Measurements from ENCODE around the gene PRPF40B. TPM values are rescaled to one million over a fixed set of nuclear protein-coding genes. Genes with fewer than 3 reads are reported as not detected.
A peak's percentile ranks its signal among the peaks of the same experiment; 100 is the strongest.

PRPF40B gene
- total RNA-seq, 1 donor from 2014 or later, result 15.1 TPM

DNA sequence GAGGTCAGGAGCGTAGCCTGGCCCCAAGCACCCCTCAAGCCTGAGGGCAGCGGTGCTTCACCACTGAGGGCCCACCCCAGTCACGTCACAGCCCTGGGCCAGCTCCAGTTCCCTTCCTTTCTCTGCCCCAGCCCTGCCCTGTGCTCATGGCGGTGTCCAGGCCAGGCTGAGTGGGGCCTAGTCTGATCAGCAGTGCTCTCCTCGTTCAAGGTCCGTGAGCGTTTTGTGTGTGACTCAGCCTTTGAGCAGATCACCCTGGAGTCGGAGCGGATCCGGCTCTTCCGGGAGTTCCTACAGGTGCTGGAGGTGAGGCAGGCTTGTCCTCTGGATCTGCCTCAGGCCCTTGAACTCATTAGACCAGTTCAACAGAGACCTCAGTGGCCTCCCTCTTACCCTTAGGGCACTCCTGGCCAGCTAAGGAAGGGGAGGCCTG, 19.0 kb downstream of the PRPF40B start:
- H3K36me3 Mint-ChIP-seq (ENCODE audit: low read depth), result peaks cover 17% of the 10 kb centered on the region
- peaks cover 15% of the 10 kb centered on the region for H3K4me1 Mint-ChIP-seq (ENCODE audit: low read depth)
- DNase-seq (ENCODE audit: low spot score), result no peak
- no peak overlapping the region for H3K4me3 Mint-ChIP-seq (ENCODE audit: unreplicated experiment)
- TF ChIP-seq, protein P1, sequence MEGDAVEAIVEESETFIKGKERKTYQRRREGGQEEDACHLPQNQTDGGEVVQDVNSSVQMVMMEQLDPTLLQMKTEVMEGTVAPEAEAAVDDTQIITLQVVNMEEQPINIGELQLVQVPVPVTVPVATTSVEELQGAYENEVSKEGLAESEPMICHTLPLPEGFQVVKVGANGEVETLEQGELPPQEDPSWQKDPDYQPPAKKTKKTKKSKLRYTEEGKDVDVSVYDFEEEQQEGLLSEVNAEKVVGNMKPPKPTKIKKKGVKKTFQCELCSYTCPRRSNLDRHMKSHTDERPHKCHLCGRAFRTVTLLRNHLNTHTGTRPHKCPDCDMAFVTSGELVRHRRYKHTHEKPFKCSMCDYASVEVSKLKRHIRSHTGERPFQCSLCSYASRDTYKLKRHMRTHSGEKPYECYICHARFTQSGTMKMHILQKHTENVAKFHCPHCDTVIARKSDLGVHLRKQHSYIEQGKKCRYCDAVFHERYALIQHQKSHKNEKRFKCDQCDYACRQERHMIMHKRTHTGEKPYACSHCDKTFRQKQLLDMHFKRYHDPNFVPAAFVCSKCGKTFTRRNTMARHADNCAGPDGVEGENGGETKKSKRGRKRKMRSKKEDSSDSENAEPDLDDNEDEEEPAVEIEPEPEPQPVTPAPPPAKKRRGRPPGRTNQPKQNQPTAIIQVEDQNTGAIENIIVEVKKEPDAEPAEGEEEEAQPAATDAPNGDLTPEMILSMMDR (IDR thresholded peaks at IDR 0.05), result no peak
- H3K27ac Mint-ChIP-seq (ENCODE audit: unreplicated experiment), result peak overlapping the region; percentile 32
- H3K27me3 Mint-ChIP-seq (ENCODE audit: low read depth), result no peaks in the 10 kb centered on the region
- H3K9me3 Mint-ChIP-seq (ENCODE audit: low read depth), result no peaks in the 10 kb centered on the region

DNA sequence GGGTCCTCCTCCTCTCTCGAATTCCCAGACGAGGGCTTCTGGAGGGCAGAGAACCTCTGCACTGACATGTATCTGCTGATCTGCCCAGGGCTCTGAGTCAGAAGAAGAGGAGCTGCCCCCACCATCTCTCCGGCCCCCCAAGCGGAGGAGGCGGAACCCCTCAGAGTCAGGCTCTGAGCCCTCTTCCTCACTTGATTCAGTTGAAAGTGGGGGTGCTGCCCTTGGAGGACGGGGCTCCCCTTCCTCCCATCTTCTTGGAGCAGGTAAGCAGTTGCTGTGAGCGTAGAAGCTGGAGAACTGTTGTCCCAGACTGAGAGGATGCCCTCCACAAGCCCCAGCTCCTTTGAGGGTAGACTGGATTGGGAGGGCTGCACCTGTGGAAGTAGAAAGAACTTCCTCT, 19.8 kb downstream of the PRPF40B start:
- no peaks in the 10 kb centered on the region for H3K27me3 Mint-ChIP-seq (ENCODE audit: low read depth)
- no peaks in the 10 kb centered on the region for H3K9me3 Mint-ChIP-seq (ENCODE audit: low read depth)
- peaks cover 21% of the 10 kb centered on the region for H3K36me3 Mint-ChIP-seq (ENCODE audit: low read depth)
- TF ChIP-seq, protein P1 (IDR thresholded peaks at IDR 0.05), result no peak
- H3K4me3 Mint-ChIP-seq (ENCODE audit: unreplicated experiment), result no peak overlapping the region
- no peak overlapping the region for H3K27ac Mint-ChIP-seq (ENCODE audit: unreplicated experiment)
- no peak for DNase-seq (ENCODE audit: low spot score)
- H3K4me1 Mint-ChIP-seq (ENCODE audit: low read depth), result peaks cover 17% of the 10 kb centered on the region

DNA sequence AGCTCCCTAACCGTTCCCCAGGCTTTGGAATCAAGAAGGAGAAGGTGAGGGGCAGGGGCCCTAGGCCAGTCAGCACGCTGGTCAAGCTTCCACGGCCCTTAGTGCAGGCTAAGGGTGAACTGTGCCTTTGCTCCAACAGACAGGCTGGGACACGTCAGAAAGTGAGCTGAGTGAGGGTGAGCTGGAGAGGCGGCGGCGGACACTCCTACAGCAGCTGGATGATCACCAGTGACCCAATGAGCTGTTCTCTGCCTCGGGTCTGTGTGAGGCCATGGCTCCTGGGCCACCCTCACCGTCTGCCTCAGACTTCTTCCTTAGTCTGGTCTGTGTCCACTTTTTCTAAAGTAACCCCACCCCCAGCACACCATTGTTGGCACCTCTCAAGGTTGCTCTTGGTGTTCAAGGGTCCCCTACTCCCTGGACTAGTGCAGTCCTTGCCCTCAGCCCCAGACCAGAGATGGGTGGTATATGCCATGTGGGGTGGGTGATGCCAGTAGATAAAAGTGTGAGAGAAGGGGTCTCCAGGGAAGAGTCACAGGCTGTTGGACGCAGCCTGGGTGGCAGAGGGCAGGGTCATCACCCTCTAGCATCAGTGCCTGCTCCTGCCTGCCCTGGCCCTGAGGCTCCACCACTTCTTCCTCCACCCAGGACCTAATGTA, 20.7 kb downstream of the PRPF40B start:
- H3K36me3 Mint-ChIP-seq (ENCODE audit: low read depth), result peaks cover 25% of the 10 kb centered on the region
- H3K27me3 Mint-ChIP-seq (ENCODE audit: low read depth), result no peaks in the 10 kb centered on the region
- H3K4me3 Mint-ChIP-seq (ENCODE audit: unreplicated experiment), result no peak overlapping the region
- peaks cover 26% of the 10 kb centered on the region for H3K4me1 Mint-ChIP-seq (ENCODE audit: low read depth)
- TF ChIP-seq, protein P1 (IDR thresholded peaks at IDR 0.05), result no peak
- peak overlapping the region; percentile 53 for H3K27ac Mint-ChIP-seq (ENCODE audit: unreplicated experiment)
- no peak for DNase-seq (ENCODE audit: low spot score)
- H3K9me3 Mint-ChIP-seq (ENCODE audit: low read depth), result no peaks in the 10 kb centered on the region

DNA sequence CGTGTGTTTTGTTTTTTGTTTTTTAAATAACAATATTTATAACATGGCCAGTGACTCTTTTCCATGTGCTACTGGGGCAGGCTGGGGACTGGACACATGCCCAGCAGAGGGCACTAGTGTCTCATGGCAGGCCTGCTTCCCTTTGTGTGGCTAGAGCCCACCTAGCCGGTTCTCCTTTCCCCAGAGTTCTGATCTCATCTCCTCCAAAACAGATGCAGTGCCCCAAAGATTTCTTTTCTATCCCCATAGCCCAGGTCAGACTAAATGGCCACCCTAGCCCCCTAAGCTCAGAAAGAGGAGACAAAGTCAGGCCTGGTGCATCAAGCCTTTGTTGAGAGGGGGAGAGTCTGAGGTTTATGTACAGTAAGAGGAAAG, 21.2 kb downstream of the PRPF40B start:
- Mint-ChIP-seq H3K9me3 (ENCODE audit: low read depth) (no peaks in the 10 kb centered on the region), H3K36me3 (ENCODE audit: low read depth) (peaks cover 29% of the 10 kb centered on the region), H3K4me3 (ENCODE audit: unreplicated experiment) (no peak overlapping the region), H3K27ac (ENCODE audit: unreplicated experiment) (peak overlapping the region; percentile 53), H3K27me3 (ENCODE audit: low read depth) (no peaks in the 10 kb centered on the region), H3K4me1 (ENCODE audit: low read depth) (peaks cover 26% of the 10 kb centered on the region)
- TF ChIP-seq, protein P1 (IDR thresholded peaks at IDR 0.05), result peak; percentile 97
- no peak for DNase-seq (ENCODE audit: low spot score)

DNA sequence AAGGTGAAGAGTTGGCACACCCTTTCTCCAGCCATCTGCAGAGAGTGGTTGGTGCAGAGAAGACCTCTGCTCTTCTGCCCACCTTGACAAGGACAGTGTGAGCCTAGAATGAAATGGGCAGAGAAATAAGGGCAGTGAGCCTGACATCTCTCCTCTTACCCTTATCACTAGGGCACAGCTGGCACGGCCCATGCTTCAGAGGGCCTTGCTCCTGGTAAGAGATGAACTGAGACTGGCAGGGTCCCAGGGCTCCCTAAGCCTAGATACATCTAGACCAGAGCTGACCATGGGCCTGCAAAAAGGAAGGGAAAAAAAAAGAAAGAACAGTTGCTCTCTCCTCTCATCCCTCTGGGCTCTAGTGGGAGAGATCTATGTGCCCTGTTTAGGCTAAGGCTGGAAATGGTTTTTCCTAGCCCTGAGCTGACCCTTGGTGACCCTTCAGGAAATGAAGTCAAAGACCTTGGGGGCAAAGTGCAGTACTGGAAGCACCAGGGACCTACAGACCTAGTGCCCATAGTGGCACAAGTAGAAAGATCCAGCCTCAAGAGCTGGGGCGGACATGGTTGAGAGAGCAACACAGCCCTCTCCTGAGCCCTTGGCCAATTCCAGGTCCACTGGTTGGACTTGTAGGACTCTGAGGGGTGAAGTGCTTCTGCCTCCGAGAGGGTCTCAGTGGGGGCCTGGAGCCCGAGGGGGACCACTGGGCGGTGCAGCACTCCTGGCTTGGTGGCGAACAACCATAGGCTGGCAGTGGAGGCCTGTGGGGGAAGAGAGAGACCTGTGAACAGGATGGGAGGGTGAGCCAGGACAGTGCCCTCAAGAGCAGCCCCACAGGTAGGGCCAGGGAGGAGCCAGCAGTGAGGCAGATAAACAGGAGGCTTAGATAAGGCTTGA, 22.0 kb downstream of the PRPF40B start:
- Mint-ChIP-seq H3K9me3 (ENCODE audit: low read depth) (no peaks in the 10 kb centered on the region), H3K36me3 (ENCODE audit: low read depth) (peaks cover 36% of the 10 kb centered on the region), H3K27me3 (ENCODE audit: low read depth) (no peaks in the 10 kb centered on the region), H3K4me3 (ENCODE audit: unreplicated experiment) (no peak overlapping the region), H3K4me1 (ENCODE audit: low read depth) (peaks cover 26% of the 10 kb centered on the region), H3K27ac (ENCODE audit: unreplicated experiment) (no peak overlapping the region)
- TF ChIP-seq, protein P1 (IDR thresholded peaks at IDR 0.05), result no peak
- no peak for DNase-seq (ENCODE audit: low spot score)

Data from chondrocyte (in vitro differentiated cells).